Measurements from ENCODE around the gene OR1J2.
"Not testable (repeated sequence)": the region's sequence is repeated elsewhere in the genome, so short reads cannot be mapped to it uniquely, and the experiment has no call there.

OR1J2 gene

GRCh38 chr9:122510502-122510901 lies at the start of gene OR1J2:
TSS of gene OR1J2 (plus strand) at chr9:122510802. CDS start at chr9:122510802, 0 bp downstream.
- DNase-seq = no peak

- no peak for DNase-seq
These were observed 46.6 kb upstream of the OR1J2 start for GRCh38 chr9:122463828-122464632.

GRCh38 chr9:122464633-122465567 lies 45.7 kb upstream of the OR1J2 start:
- DNase-seq = peak in 44 of 51 donors; percentile 6 to 87 (median 40)

GRCh38 chr9:122466456-122466855 lies 44.1 kb upstream of the OR1J2 start:
- DNase-seq = no peak

GRCh38 chr9:122468735-122469134 lies 41.9 kb upstream of the OR1J2 start:
- DNase-seq = no peak

GRCh38 chr9:122474561-122474960 lies 36.0 kb upstream of the OR1J2 start:
- DNase-seq = no peak

- DNase-seq = no peak
These were observed 34.9 kb upstream of the OR1J2 start for GRCh38 chr9:122475717-122476116.

GRCh38 chr9:122477346-122477745 lies 33.3 kb upstream of the OR1J2 start:
- DNase-seq = no peak

GRCh38 chr9:122477826-122478225 lies 32.8 kb upstream of the OR1J2 start, which contains the start of gene OR1J1:
TSS of gene OR1J1 (minus strand) at chr9:122477926. CDS start at chr9:122477926, 0 bp downstream.
- no peak for DNase-seq

GRCh38 chr9:122479062-122479461 lies 31.5 kb upstream of the OR1J2 start:
- DNase-seq = no peak

- no peak for DNase-seq
These were observed 11.7 kb upstream of the OR1J2 start for GRCh38 chr9:122498883-122499288.

- DNase-seq = no peak
These were observed 3.6 kb upstream of the OR1J2 start for GRCh38 chr9:122506964-122507363.

- DNase-seq = no peak
These were observed 7.6 kb downstream of the OR1J2 start for GRCh38 chr9:122518226-122518625.

GRCh38 chr9:122518841-122519240 lies 8.2 kb downstream of the OR1J2 start, which contains the start of gene OR1J4:
TSS of gene OR1J4 (plus strand) at chr9:122519141. CDS start at chr9:122519141, 0 bp downstream.
- no peak for DNase-seq

GRCh38 chr9:122519376-122519775 lies 8.8 kb downstream of the OR1J2 start:
- DNase-seq = no peak

- DNase-seq = no peak
These were observed 16.0 kb downstream of the OR1J2 start for GRCh38 chr9:122526602-122527001.

GRCh38 chr9:122527193-122527592 lies 16.6 kb downstream of the OR1J2 start, which contains the start of gene OR1N1:
TSS of gene OR1N1 (minus strand) at chr9:122527293. CDS start at chr9:122527293, 0 bp downstream.
- no peak for DNase-seq

- not testable (repeated sequence) for DNase-seq
These were observed 20.6 kb downstream of the OR1J2 start for GRCh38 chr9:122531157-122531556.

GRCh38 chr9:122536134-122536533 lies 25.5 kb downstream of the OR1J2 start:
- no peak for DNase-seq

- DNase-seq = not testable (repeated sequence)
These were observed 26.5 kb downstream of the OR1J2 start for GRCh38 chr9:122537066-122537465.

- DNase-seq = no peak
These were observed 28.2 kb downstream of the OR1J2 start for GRCh38 chr9:122538757-122539156.

- DNase-seq = no peak
These were observed 35.6 kb downstream of the OR1J2 start for GRCh38 chr9:122546196-122546595.

All from hypothalamus (tissue), 51 donors.